Activated CD8-positive, alpha-beta memory T cell treated with anti-CD3 and anti-CD28 coated beads, Interleukin-2, amount 50 U/mL, for 4 hours (primary cell): Measurements from ENCODE around the gene CDCA3.

Experiments
- DNase-seq: peaks from one replicate; pipeline ENCODE4 v3.0.0-alpha.2; 2020

Gene CDCA3

DNA sequence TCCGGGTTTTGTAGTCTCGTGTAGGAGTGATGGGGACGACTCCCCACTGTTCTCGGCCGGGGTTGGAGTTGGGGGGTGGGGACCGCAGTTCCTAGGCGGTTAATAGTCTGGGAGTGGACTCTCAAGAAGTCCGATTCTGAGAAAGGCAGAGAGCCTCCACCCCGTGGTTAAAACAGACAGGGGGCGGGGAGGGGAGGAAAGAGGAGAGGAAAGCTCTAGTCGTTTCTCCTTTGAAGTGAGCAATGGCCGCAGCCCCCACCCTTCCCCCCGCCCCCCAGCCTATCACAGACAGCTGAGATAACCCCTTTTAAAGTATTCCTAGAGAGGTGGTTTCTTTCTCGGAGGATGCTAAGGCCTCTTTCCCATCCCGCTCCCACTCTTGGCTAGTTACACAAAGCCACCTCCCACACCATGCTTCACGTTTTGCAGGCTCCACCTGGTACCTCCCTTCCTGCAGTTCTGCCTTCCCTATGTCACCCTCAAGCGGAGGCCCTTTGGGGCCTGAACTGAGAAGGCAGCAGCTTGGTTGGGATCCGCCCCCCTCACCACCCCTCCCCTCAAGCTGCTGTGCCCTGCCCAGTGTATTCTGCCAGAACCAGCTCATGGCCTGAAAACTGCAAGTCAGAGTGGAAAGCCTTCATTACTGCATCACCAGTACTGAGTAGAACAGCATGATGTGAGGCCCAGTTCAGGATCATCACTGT is 1.7 kb upstream of the CDCA3 start:
- DNase-seq, result peak; percentile 44

DNA sequence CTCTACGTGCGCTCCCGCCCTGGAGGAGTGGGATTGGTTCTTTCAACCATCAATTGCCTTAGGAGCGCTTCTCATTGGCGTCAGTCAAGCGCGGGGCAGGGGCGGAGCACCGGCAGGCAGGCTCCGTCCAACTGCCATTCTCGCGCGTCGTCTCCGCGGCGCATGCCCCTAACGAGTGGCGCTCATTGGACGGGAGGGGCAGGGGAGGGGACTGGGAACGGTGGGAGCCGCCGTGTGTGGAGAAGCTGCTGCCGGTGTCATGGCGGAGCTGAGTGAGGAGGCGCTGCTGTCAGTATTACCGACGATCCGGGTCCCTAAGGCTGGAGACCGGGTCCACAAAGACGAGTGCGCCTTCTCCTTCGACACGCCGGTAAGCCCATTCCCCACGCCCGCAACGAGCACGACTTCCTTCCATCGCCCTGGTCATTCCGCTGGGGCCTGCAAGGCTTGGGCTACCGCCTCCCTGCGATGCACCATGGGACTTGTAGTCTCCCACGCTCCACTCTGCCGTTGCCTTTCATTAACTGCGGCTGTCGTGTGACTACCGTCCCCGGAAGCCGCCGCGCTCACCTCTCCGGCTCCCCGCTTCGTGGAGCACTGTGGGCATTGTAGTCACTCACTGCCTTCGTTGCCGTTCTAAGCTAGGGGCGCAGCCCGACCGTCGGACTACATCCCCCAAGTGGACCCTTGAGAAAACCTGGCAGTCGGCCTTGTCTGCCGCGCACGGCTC is 1.0 kb upstream of the CDCA3 start, which contains the start of gene USP5:
TSS of gene USP5 (plus strand) at position 230 of the 730 bp plus-strand sequence. CDS start at position 260, 30 bp downstream.
- peak; percentile 96 for DNase-seq

- no peak for DNase-seq
Observed at GRCh38 chr12:6850796-6851152, 312 bp downstream of the CDCA3 start.

DNA sequence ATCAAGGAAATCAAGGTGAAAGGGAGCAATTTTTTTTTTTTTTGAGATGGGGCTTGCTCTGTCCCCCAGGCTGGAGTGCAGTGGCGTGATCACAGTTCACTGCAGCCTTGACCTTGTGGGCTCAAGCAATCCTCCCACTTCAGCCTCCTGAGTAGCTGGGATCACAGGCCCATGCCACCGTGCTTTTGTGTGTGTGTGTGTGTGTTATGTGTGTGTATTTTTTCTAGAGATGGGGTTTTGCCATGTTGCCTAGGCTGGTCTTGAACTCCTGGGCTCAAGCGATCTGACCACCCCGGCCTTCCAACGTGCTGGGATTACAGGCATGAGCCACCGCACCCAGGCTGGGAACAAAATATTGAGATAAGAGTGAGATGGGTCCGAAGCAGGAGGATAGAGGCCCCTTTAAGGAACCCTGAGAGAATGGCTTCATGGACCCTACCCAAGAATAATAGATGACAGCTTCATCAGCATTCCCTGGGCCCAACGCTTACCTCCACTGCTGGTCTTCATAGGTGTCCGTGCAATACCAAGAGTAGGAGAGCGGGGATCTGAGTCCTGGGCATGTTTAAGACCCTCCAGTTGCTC is 1.0 kb downstream of the CDCA3 start:
- no peak for DNase-seq

DNA sequence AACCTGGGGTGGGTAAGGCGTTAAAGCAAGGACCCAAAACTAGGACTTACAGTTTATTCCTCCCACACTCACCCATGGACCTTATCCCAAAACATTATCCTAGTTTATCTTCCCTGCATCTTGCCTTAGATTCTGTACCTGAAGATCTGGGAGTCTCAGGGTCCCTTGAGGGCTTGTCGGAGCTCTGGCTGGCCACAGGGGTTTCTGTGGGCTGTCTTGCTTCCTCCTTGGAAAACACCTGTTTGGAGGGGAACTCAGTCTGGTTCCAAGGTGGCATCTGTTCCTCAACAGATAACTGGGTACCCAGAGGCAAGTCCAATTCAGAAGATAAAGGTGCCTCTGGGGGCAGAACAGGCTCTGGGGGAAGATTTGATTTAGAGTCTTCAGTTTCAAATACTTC is 1.7 kb downstream of the CDCA3 start:
- DNase-seq, result no peak

DNA sequence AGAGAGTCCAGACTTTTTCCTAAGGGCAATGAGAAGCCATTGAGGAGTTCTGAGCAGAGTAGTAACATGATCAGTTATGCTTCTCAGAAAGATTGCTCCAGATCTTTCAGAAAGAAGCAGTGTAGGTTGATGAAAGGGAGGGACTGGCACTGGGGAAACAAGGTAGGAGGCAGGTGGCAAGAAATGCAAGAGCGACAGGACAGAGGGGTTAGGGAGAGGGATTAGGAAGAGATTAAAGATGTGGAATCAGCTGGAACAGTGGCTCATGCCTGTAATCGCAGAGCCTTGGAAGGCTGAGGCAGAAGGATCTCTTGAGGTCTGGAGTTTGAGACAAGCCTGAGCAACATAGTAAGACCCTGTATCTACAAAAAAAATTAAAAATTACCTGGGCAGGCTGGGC is 3.4 kb downstream of the CDCA3 start:
- DNase-seq, result no peak

GRCh38 chr12:6846316-6846869 is 4.7 kb downstream of the CDCA3 start:
- no peak for DNase-seq

DNA sequence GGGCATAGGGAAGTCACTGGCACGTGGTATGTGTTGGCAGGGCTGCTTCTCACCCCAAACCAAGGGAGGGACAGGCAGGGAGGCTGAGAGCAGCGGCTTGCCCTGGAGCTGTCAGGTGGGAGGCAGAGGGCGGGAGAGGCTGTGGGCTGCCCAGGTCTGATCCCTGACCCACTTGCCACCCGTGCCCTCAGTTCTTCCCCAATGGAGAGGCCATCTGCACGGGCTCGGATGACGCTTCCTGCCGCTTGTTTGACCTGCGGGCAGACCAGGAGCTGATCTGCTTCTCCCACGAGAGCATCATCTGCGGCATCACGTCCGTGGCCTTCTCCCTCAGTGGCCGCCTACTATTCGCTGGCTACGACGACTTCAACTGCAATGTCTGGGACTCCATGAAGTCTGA is 5.7 kb downstream of the CDCA3 start:
- DNase-seq, result no peak

DNA sequence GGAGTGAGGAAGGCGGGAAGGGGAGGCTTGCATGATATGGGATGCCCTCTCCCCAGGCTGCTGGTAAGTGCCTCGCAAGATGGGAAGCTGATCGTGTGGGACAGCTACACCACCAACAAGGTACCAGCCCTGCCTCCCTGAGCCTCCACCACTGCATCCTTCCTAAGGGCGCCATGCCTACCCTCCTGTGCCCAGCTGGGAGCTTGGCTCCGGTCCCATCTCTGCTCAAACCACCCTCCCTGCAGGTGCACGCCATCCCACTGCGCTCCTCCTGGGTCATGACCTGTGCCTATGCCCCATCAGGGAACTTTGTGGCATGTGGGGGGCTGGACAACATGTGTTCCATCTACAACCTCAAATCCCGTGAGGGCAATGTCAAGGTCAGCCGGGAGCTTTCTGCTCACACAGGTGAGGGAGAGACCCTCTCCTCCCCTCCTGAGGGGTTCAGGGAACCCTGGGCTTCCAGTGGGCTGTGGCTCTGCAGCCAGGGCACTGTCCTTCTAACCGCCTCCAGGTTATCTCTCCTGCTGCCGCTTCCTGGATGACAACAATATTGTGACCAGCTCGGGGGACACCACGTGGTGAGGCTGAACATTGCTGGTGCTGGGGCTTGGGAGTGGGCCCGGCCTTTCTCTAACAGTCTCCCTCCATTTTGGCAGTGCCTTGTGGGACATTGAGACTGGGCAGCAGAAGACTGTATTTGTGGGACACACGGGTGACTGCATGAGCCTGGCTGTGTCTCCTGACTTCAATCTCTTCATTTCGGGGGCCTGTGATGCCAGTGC is 7.8 kb downstream of the CDCA3 start:
- no peak for DNase-seq

GRCh38 chr12:6842075-6842474 is 9.0 kb downstream of the CDCA3 start:
- DNase-seq, result no peak

DNA sequence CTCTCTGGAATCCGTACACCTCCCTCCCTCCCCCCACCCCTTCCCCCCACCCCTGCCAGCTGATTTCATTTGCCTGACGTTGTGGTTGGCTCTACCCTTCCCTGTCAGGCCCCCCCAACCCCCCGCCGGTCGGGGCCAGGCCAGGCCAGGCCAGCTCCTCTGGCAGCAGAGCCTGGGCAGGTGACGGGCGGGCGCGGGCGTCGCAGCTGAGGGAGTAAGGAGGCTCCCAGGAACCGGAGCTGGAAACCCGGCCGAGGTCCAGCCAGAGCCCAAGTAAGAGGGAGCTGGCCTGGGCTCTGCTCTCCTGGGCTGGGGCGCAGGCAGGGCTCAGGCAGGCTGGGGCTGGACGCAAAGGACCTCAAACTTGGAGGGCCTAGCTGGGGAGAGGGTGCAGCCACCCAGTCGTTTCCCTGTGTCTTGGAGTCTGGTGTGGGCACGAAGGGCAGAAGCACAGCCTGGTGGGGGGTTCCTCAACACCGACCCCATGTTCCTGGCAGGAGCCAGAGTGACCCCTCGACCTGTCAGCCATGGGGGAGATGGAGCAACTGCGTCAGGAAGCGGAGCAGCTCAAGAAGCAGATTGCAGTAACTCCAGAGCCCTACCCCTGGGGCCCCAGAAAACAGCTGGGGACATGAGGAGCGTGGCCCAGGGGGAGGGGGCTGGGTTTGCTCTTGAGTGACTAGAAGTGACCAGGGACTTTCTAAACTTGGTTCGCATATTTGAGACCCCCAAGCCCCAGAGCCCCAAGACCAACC is 10.1 kb downstream of the CDCA3 start, which contains the start of gene GNB3:
TSS of gene GNB3 (plus strand) at position 165 of the 755 bp plus-strand sequence. CDS start at position 528, 363 bp downstream.
- DNase-seq, result no peak

DNA sequence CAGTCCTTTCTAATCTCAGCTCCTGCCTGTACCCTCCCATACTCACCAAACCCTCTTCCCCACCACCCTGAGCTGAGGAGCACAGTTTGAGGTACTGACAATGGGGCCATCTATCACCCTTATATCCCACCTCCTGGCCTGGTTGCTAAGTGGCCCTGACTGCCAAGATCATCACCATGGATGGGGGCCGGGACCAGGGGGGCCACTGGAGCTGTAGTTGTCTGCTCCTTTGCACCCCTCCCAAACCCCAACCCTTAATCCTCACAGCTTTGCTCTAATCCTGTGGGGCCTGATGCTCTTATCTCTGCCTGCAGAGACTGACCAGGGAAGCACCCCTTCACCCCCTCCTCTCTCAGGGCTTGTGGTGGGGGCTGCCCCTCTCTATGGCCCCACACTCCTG is 10.8 kb downstream of the CDCA3 start:
- DNase-seq, result no peak

DNA sequence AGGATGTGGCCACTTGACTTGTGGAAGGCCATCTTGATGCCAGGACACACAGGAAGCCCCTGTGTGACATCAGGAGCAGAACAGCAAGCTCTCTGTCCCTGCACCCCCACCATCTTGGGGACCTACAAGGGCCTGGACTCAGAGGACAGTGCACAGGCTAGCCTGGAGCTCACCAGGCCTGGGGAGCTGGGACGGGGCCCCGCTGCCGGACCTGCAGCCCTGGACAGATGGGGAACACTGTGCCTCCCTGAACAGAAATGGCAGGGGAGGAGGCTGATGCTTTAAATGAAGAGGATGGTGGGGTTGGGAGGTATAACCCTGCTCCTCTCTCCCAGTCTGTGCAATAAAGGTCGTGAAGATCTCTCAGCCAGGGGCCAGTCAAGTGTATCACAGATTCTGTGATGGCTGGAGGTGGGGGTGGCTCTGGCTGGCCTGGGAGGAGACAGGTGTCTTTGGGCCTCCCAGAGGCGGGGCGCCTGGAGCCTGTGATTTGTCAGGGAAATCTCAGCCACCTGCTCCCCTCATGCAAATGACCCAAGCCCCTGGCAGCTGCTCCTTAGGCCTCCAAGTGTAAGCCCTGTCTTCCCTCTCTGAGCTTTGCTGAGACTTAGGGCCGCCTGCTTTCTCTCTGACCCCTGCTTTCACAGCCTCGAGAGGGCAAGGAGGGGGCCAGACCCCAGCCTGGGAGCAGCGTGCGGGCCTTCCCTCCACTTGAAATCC is 11.4 kb downstream of the CDCA3 start:
- no peak for DNase-seq

DNA sequence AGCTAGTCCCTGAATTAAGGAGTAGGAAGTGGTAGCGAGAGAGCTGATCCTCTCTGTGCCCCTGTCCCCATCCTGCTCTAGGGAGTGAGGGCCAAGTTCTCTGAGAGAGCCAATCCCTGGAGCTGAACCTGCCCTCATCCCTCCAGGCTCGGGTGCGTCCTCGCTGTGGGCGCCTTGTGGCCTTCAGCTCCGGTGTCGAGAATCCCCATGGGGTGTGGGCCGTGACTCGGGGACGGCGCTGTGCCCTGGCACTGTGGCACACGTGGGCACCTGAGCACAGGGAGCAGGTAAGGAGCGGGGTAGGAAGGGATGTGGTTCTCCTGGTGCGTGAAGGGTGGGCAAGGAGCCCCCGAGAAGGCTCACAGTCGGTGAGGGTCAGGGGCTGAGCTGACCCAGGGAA is 12.2 kb downstream of the CDCA3 start:
- DNase-seq, result no peak

- DNase-seq, result no peak
Observed at GRCh38 chr12:6837370-6838060, 13.6 kb downstream of the CDCA3 start.

DNA sequence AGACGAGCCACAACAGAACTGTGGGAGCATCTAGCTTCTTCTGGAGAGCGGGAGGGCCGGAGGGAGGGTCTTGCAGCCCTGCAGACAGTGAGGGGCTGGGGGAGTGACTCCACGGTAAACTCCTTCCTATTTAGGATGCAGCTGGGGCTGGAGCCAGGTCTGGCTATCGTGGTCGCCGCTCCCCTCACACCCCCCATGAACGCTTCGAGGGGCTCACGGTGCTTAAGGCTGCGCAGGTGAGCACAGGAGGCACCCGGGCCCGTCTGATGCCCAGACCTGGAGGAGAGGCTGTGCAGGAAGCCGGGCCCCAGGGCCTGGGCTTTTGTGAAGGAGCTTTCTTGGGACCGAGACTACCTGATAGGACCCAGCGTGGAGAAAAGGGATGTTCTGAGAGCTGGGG is 14.2 kb downstream of the CDCA3 start:
- no peak for DNase-seq

DNA sequence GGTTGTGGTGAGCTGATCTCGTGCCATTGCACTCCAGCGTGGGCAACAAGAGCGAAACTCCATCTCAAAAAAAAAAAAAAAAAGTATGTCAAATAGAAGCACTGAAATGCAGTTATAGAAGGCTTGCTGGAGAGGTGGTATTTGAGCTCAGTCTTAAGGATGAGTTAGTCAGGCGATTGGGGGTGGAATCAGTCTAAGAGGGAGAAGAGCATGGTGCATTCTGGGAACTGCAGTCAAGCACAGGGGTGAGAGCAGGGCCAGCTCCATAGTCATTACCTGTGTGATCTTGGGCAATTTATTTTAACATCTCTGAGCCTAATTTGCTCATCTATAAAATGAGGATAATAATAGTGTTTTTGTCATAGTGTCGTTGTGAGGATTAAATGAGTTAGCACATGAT is 16.2 kb downstream of the CDCA3 start:
- DNase-seq, result no peak

DNA sequence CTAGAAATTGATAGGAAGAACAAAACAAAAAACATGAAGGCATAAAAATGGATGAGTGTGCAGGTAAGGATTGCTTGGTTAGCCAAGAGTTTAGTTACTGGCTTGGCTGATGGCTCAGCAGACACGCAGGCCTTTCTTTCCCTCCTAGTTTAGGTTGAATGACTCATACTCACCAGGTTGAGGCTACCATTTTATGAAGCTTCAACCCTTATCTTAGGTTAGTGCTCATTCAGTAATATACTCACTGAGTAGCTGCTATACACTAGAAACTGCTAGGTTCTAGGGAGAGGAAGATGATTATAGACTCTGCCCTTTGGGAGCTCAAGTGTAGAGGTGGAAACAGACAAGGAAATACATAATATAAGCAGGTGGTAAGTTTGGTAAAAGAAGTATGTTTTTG is 16.8 kb downstream of the CDCA3 start:
- DNase-seq, result no peak

GRCh38 chr12:6833189-6833890 is 17.7 kb downstream of the CDCA3 start:
- no peak for DNase-seq

- DNase-seq, result no peak
Observed at GRCh38 chr12:6832125-6832524, 19.0 kb downstream of the CDCA3 start.
